DOHH2 (cell line): Measurements from ENCODE around the gene IGLON5.

Source experiments
- H3F3A ChIP-seq: fragments of 200-600 bp; sonication (generic), shearing (Covaris generic); 2 replicates; pipeline ENCODE4 v1.6.0; 2016; ENCODE audit warnings: antibody characterized with exemption, mild to moderate bottlenecking; ENCODE audit not compliant: control insufficient read depth, insufficient read depth
- H3K27ac ChIP-seq: fragments of 200-600 bp; sonication (generic); 2 replicates; pipeline ENCODE4 v1.5.1; 2014; ENCODE audit warnings: low read depth, mild to moderate bottlenecking, low read length, moderate library complexity
- H3K27me3 ChIP-seq: fragments of 200-600 bp; sonication (generic); 2 replicates; pipeline ENCODE4 v1.6.1; 2014; ENCODE audit warnings: mild to moderate bottlenecking, low read length, mixed read lengths; ENCODE audit not compliant: control insufficient read depth
- H3K36me3 ChIP-seq: fragments of 200-600 bp; sonication (generic); 2 replicates; pipeline ENCODE4 v1.6.1; 2014; ENCODE audit warnings: mild to moderate bottlenecking, low read length, moderate library complexity, mixed read lengths; ENCODE audit not compliant: control insufficient read depth
- H3K4me1 ChIP-seq: fragments of 200-600 bp; sonication (generic); 2 replicates; pipeline ENCODE4 v1.6.1; 2014; ENCODE audit warnings: mild to moderate bottlenecking, low read length, mixed read lengths; ENCODE audit not compliant: control insufficient read depth
- H3K4me2 ChIP-seq: fragments of 200-600 bp; sonication (generic); 2 replicates; pipeline ENCODE4 v1.6.0; 2014; ENCODE audit warnings: mild to moderate bottlenecking, low read length, moderate library complexity
- H3K4me3 ChIP-seq: fragments of 200-600 bp; sonication (generic); 2 replicates; pipeline ENCODE4 v1.5.1; 2014; ENCODE audit warnings: mild to moderate bottlenecking, low read length, mixed read lengths
- H3K79me2 ChIP-seq: fragments of 200-600 bp; sonication (generic); 2 replicates; pipeline ENCODE4 v1.6.1; 2014; ENCODE audit warnings: mild to moderate bottlenecking, low read length, mixed read lengths; ENCODE audit not compliant: control insufficient read depth
- H3K9me2 ChIP-seq: fragments of 200-600 bp; sonication (generic); replicated peaks from 2 replicates; pipeline ENCODE4 v1.6.1; 2014; ENCODE audit warnings: mild to moderate bottlenecking, low read length, mixed read lengths; ENCODE audit not compliant: control insufficient read depth
- H3K9me3 ChIP-seq: fragments of 200-600 bp; sonication (generic); 2 replicates; pipeline ENCODE4 v1.6.1; 2014; ENCODE audit warnings: antibody characterized with exemption, low read length, mixed read lengths; ENCODE audit not compliant: control insufficient read depth, insufficient read depth
- H4K20me1 ChIP-seq: fragments of 200-600 bp; sonication (generic); 2 replicates; pipeline ENCODE4 v1.6.0; 2014; ENCODE audit warnings: low read depth, mild to moderate bottlenecking, antibody characterized with exemption, low read length, moderate library complexity; ENCODE audit not compliant: control insufficient read depth, insufficient read depth
- EZH2phosphoT487 ChIP-seq: fragments of 200-600 bp; sonication (generic); IDR thresholded peaks from 2 replicates; pipeline ENCODE4 v1.6.1; 2017; ENCODE audit warnings: borderline replicate concordance, mild to moderate bottlenecking, antibody characterized with exemption, low read length, moderate library complexity, mixed read lengths
- TF ChIP-seq, protein P1 (sequence below): fragments of 200-600 bp; sonication (generic); IDR thresholded peaks from one replicate; pipeline ENCODE4 v1.5.1; 2014; ENCODE audit warnings: antibody characterized with exemption, mild to moderate bottlenecking, low read depth, low read length; ENCODE audit not compliant: poor library complexity, severe bottlenecking

The IGLON5 gene

DNA sequence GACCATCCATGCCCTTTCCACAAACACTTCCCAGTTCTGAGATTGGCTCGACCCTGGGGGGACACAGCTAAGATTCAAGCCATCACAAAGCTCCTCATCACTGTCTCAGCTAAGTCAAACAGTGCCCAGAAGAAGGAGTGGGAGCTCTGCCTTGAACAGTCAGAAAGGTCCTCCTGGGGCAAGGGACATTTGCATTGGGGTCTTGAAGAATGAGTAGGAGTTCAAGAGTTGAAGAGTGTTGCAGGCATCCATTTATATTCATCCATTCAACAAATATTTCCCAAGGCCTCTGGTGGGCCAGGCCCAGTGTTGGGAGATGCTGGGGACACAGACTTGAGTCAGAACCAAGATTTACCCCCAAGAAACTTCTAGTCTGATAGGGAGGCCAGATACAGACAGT, 6.5 kb downstream of the IGLON5 start:
- no peak overlapping the region for H3K4me2 ChIP-seq
- H3K27ac ChIP-seq, result no peak overlapping the region
- H3K4me1 ChIP-seq, result no peaks in the 10 kb centered on the region
- TF ChIP-seq EZH2phosphoT487, result no peak
- TF ChIP-seq, protein P1, sequence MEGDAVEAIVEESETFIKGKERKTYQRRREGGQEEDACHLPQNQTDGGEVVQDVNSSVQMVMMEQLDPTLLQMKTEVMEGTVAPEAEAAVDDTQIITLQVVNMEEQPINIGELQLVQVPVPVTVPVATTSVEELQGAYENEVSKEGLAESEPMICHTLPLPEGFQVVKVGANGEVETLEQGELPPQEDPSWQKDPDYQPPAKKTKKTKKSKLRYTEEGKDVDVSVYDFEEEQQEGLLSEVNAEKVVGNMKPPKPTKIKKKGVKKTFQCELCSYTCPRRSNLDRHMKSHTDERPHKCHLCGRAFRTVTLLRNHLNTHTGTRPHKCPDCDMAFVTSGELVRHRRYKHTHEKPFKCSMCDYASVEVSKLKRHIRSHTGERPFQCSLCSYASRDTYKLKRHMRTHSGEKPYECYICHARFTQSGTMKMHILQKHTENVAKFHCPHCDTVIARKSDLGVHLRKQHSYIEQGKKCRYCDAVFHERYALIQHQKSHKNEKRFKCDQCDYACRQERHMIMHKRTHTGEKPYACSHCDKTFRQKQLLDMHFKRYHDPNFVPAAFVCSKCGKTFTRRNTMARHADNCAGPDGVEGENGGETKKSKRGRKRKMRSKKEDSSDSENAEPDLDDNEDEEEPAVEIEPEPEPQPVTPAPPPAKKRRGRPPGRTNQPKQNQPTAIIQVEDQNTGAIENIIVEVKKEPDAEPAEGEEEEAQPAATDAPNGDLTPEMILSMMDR, result no peak
- no peaks in the 10 kb centered on the region for H3K9me2 ChIP-seq
- no peak overlapping the region for H3K4me3 ChIP-seq
- no peaks in the 10 kb centered on the region for H3K9me3 ChIP-seq
- H3K79me2 ChIP-seq, result no peaks in the 10 kb centered on the region
- H3K27me3 ChIP-seq, result no peaks in the 10 kb centered on the region
- H3F3A ChIP-seq, result no peaks in the 10 kb centered on the region
- H4K20me1 ChIP-seq, result no peaks in the 10 kb centered on the region
- H3K36me3 ChIP-seq, result no peaks in the 10 kb centered on the region

DNA sequence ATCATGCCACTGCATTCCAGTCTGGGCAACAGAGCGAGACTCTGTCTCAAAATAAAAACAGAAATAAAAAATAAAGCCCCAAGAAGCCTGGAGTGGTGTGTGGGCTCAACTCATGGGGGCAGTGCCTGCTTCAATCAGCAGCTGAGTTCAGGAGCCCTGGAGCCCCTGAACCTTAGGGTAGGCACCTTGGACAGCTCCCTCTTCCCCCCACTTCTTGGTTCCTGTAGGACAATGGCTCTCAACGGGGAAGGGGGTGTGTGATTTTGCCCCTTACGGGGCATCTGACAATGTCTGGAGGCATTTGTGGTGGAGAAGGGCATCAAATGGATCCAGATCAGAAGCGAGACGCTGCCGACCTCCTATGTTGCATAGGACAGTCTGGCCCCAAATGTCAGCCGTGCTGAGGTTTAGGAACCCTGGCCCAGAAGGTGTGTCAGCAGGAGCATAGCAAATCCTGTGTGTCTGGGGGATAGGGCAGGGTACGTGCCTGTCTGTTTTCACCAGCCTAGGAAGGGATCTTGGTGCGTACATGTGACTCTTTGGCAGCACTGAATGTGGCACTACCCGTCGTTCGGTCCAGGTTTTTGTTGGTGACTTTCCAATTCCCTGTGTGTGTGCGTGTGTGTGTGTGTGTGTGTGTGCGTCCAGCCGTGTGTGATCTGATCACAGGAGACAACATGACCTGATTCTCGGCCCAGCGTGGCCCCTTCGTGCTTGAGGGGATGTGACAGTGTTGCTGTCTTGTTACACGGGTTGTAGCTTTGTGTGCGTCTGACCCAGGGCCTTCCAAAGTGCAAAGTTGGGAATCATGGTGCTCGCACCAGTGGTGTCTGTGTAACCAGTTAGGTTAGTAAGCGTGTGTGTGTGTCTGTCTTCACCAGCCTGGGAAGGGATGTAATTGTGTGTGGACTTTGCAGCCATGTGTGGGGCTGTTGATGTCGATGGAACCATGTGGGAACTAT, 7.5 kb downstream of the IGLON5 start:
- Histone ChIP-seq H3K36me3 (no peaks in the 10 kb centered on the region), H3K9me2 (no peaks in the 10 kb centered on the region), H3K27ac (no peak overlapping the region), H3K27me3 (no peaks in the 10 kb centered on the region), H3K4me1 (no peaks in the 10 kb centered on the region), H3K4me3 (no peak overlapping the region), H3F3A (no peaks in the 10 kb centered on the region), H4K20me1 (no peaks in the 10 kb centered on the region), H3K4me2 (no peak overlapping the region), H3K79me2 (no peaks in the 10 kb centered on the region), H3K9me3 (no peaks in the 10 kb centered on the region)
- TF ChIP-seq, protein P1, result no peak
- TF ChIP-seq EZH2phosphoT487, result no peak

DNA sequence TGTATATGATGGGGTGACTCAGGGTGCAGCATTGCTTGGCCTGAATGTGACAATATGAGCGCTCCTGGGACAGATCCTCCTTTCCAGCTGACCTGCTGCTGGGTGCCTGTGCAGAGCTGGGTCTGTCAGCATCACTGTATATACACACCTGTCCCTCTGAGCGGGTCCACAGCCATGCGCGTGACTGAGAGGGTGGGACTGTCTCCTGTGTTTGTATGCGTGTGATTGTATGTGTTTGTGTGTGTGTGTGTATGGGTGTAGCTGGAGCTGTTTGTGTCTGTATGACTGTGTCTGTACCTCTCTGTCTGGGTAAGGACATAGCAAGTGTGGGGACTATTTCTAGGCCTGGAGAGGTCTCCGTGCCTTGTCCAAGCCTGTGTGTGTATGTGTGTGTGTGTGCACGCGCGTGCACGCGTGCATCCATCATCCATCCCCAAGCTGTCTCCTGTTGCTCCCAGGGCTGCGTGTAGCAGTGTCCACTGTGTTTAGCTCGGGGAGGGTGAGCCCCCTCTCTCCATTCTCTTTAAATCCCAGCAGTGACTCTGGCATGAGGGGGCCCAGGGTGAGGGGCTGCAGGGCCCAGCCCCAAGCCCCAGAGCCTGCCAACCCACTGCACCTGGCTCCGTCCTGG, 8.3 kb downstream of the IGLON5 start:
- H3K4me1 ChIP-seq, result no peaks in the 10 kb centered on the region
- H3K79me2 ChIP-seq, result no peaks in the 10 kb centered on the region
- no peaks in the 10 kb centered on the region for H3F3A ChIP-seq
- H3K36me3 ChIP-seq, result no peaks in the 10 kb centered on the region
- H3K9me2 ChIP-seq, result no peaks in the 10 kb centered on the region
- H3K27ac ChIP-seq, result no peak overlapping the region
- no peak overlapping the region for H3K4me3 ChIP-seq
- no peaks in the 10 kb centered on the region for H3K9me3 ChIP-seq
- no peak overlapping the region for H3K4me2 ChIP-seq
- no peaks in the 10 kb centered on the region for H4K20me1 ChIP-seq
- H3K27me3 ChIP-seq, result no peaks in the 10 kb centered on the region
- TF ChIP-seq EZH2phosphoT487, result no peak
- TF ChIP-seq, protein P1, result no peak
